Endodermal cell (in vitro differentiated cells): Measurements from ENCODE around the gene ARL5C. TPM values are rescaled to one million over a fixed set of nuclear protein-coding genes. Genes with fewer than 3 reads are reported as not detected.

Experiments
- DNase-seq: peaks from one replicate; pipeline ENCODE4 v3.0.0-alpha.2; 2017
- H3K27ac ChIP-seq: 2 replicates; pipeline ENCODE4 v1.5.1; 2013; ENCODE audit warnings: mild to moderate bottlenecking, low read depth, low read length, moderate library complexity
- H3K27me3 ChIP-seq: 2 replicates; pipeline ENCODE4 v1.6.1; 2013; ENCODE audit warnings: mild to moderate bottlenecking, low read length, moderate library complexity; ENCODE audit not compliant: insufficient read depth, control insufficient read depth, poor library complexity, severe bottlenecking
- H3K36me3 ChIP-seq: 2 replicates; pipeline ENCODE4 v1.7.0; 2013; ENCODE audit warnings: mild to moderate bottlenecking, low read length, moderate library complexity; ENCODE audit not compliant: control insufficient read depth, insufficient read depth
- H3K4me1 ChIP-seq: one replicate; pipeline ENCODE4 v1.7.0; 2013; ENCODE audit warnings: low read length; ENCODE audit not compliant: control insufficient read depth, insufficient read depth
- H3K4me3 ChIP-seq: 2 replicates; pipeline ENCODE4 v1.5.1; 2013; ENCODE audit warnings: mild to moderate bottlenecking, low read length, moderate library complexity
- H3K9ac ChIP-seq: 2 replicates; pipeline ENCODE4 v1.6.1; 2013; ENCODE audit warnings: mild to moderate bottlenecking, low read length, moderate library complexity; ENCODE audit not compliant: poor library complexity, severe bottlenecking; ENCODE audit errors: extremely low read depth
- H3K9me3 ChIP-seq: 2 replicates; pipeline ENCODE4 v1.6.1; 2013; ENCODE audit warnings: mild to moderate bottlenecking, low read length, moderate library complexity; ENCODE audit not compliant: control insufficient read depth
- H3K27ac Mint-ChIP-seq: 2 replicates; pipeline ENCODE4 v1.8.0; 2020; ENCODE audit warnings: mixed read lengths
- H3K27me3 Mint-ChIP-seq: 2 replicates; pipeline ENCODE4 v1.8.0; 2021; ENCODE audit warnings: mild to moderate bottlenecking, mixed read lengths; ENCODE audit not compliant: insufficient read depth
- H3K36me3 Mint-ChIP-seq: 2 replicates; pipeline ENCODE4 v1.8.0; 2020; ENCODE audit warnings: low read depth, mixed read lengths
- H3K4me1 Mint-ChIP-seq: 2 replicates; pipeline ENCODE4 v1.8.0; 2020; ENCODE audit warnings: mixed read lengths
- H3K4me3 Mint-ChIP-seq: 2 replicates; pipeline ENCODE4 v1.8.0; 2020; ENCODE audit warnings: mild to moderate bottlenecking, moderate library complexity, mixed read lengths
- H3K9me3 Mint-ChIP-seq: 2 replicates; pipeline ENCODE4 v1.8.0; 2020; ENCODE audit warnings: mild to moderate bottlenecking, mixed read lengths
- WGBS, 2 experiments: methylation state at CpG; one replicate each; pipeline versions ENCODE4 v1.1.5 to v1.1.7; 2013; ENCODE audit warnings: missing lambda C conversion rate in 2 of 2, mixed read lengths in 1 of 2; ENCODE audit not compliant: insufficient coverage in 1 of 2, insufficient read length in 1 of 2; 5-methylcytosine and 5-hydroxymethylcytosine counted together
- total RNA-seq, 2 donors: library from RNA; stranded (reverse); fragmentation: NEBNext Ultra II Directional in 1 of 2; extraction: Animal tissue kit (Norgen Biotek cat#: 25700) in 1 of 2; gene quantifications; 2 replicates in 1 of 2; 3 replicates in 1 of 2; pipeline ENCODE4 v1.2.1, GENCODE V29; 2021
- TF ChIP-seq, protein P1 (sequence below): fragments of 200-600 bp; sonication (generic); conservative IDR thresholded peaks from 2 replicates; pipeline ENCODE4 v1.5.0; 2021; ENCODE audit warnings: antibody characterized with exemption, mild to moderate bottlenecking

ARL5C gene
- total RNA-seq, 2 donors from 2014 or later = not detected

DNA sequence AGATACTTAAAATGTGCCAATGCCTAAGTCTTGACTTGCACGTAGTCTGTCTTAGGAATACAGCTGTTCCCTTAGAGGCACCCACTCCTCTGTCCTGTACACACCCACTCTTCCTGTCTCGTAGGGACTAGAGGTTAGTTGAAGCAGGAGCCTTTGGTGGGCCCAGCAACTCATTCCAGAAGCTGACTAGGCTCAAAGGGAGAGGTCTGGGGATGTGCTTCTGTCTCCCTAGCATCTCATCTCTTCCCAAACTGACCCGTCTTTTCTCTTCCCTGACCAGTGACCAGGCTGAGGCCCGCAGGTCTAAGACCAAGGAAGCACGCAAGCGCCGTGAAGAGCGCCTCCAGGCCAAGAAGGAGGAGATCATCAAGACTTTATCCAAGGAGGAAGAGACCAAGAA, 38.3 kb upstream of the ARL5C start:
- no peak overlapping the region for H3K27ac ChIP-seq
- Mint-ChIP-seq H3K27me3 (peaks cover 3% of the 10 kb centered on the region), H3K9me3 (no peaks in the 10 kb centered on the region), H3K4me1 (peaks cover 19% of the 10 kb centered on the region), H3K4me3 (no peak overlapping the region), H3K36me3 (peaks cover 47% of the 10 kb centered on the region), H3K27ac (no peak overlapping the region)
- peaks cover 2% of the 10 kb centered on the region for H3K27me3 ChIP-seq
- H3K9ac ChIP-seq = no peak overlapping the region
- TF ChIP-seq, protein P1, sequence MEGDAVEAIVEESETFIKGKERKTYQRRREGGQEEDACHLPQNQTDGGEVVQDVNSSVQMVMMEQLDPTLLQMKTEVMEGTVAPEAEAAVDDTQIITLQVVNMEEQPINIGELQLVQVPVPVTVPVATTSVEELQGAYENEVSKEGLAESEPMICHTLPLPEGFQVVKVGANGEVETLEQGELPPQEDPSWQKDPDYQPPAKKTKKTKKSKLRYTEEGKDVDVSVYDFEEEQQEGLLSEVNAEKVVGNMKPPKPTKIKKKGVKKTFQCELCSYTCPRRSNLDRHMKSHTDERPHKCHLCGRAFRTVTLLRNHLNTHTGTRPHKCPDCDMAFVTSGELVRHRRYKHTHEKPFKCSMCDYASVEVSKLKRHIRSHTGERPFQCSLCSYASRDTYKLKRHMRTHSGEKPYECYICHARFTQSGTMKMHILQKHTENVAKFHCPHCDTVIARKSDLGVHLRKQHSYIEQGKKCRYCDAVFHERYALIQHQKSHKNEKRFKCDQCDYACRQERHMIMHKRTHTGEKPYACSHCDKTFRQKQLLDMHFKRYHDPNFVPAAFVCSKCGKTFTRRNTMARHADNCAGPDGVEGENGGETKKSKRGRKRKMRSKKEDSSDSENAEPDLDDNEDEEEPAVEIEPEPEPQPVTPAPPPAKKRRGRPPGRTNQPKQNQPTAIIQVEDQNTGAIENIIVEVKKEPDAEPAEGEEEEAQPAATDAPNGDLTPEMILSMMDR = no peak
- peaks cover 43% of the 10 kb centered on the region for H3K36me3 ChIP-seq
- H3K4me3 ChIP-seq = no peak overlapping the region
- H3K9me3 ChIP-seq = no peaks in the 10 kb centered on the region
- peaks cover 4% of the 10 kb centered on the region for H3K4me1 ChIP-seq
- 95 to 100% methylated on average over 1 to 8 of the region's 8 CpGs for WGBS, 2 experiments
- DNase-seq = no peak

DNA sequence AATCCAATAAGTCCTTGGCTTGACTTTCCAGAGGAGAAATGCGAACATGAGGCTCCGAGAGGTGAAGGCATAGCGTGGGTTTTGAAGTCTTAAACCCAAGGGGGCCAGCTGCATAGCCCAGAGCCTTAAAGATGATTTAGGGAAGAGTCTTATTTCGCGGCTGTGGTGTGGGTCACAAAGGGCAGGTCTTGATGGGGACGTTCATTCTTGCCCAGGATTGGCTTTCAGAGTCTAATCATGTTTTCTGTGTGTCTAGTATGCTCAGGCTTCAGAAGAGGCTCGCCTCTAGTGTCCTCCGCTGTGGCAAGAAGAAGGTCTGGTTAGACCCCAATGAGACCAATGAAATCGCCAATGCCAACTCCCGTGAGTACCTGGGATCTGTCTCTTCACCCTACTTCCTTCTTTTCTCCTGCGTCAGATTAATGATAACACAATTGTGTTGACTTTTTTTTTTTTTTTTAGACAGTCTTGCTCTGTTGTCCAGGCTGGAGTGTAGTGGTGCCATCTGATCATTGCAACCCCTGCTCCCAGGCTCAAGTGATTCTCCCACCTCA, 35.1 kb upstream of the ARL5C start:
- TF ChIP-seq, protein P1 = no peak
- Mint-ChIP-seq H3K27me3 (no peaks in the 10 kb centered on the region), H3K36me3 (peaks cover 47% of the 10 kb centered on the region), H3K4me1 (peaks cover 25% of the 10 kb centered on the region), H3K4me3 (peak overlapping the region; percentile 98), H3K27ac (peak overlapping the region; percentile 100), H3K9me3 (no peaks in the 10 kb centered on the region)
- WGBS, 2 experiments = 52 to 58% methylated on average over 9 to 11 of the region's 11 CpGs
- H3K9ac ChIP-seq = peak overlapping the region; percentile 97
- H3K4me3 ChIP-seq = peak overlapping the region; percentile 92
- peaks cover 43% of the 10 kb centered on the region for H3K36me3 ChIP-seq
- H3K4me1 ChIP-seq = no peaks in the 10 kb centered on the region
- H3K9me3 ChIP-seq = no peaks in the 10 kb centered on the region
- no peak overlapping the region for H3K27ac ChIP-seq
- no peaks in the 10 kb centered on the region for H3K27me3 ChIP-seq
- DNase-seq = no peak

DNA sequence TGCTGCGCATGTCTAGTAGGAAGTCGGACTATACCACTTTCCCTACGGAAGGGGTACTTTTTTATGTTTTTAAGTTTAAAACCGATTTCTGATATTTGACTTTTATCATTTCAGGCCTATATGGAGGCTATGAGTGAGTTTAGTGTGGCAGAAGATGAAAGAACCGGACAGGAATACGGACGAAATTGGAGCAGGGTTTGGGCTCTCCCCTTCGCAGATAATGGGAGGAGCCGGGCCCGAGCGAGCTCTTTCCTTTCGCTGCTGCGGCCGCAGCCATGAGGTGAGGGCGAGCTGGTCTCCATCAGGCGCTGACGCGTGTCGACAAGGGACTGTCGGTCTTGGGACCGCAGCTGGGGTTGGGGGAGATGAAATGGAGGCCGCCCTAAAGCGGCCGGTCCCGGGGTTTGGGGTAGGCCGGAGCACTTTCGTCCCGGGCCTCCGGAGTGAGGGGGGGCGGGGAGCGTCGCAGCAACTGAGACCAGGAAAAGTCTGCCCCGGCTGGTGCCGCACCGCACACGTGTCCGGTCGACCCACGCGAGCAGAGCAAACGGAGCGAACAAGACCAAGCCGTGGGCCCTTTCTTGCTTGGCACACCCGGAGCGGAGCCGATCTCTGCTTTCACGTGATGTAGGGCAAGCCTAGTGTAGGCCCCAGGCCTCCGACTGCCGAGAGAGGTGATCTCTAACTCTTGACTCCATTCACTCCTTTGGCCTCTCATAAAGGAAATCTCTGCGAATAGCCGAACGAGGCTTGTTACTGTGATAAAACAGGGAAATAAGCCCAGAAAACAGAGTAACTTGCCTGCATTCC, 34.3 kb upstream of the ARL5C start, which contains the start of gene RPL19:
Gene RPL19 (plus strand): TSS at position 214 of the 810 bp plus-strand sequence. CDS start 62 bp downstream, at position 276.
- DNase-seq = peak; percentile 90

More for the DNA sequence above, 34.3 kb upstream of the ARL5C start, which contains the start of gene RPL19:
- H3K4me1 Mint-ChIP-seq = peaks cover 29% of the 10 kb centered on the region
- 0% methylated on average over 30 to 52 of the region's 52 CpGs for WGBS, 2 experiments
- Histone ChIP-seq H3K4me3 (peak within 1 kb of the TSS; percentile 92), H3K27me3 (no peaks in the 10 kb centered on the region), H3K9ac (peak within 1 kb of the TSS; percentile 97), H3K27ac (peak within 1 kb of the TSS; percentile 98), H3K9me3 (no peaks in the 10 kb centered on the region), H3K36me3 (peaks cover 43% of the 10 kb centered on the region), H3K4me1 (no peaks in the 10 kb centered on the region)
- H3K9me3 Mint-ChIP-seq = no peaks in the 10 kb centered on the region
- H3K4me3 Mint-ChIP-seq = peak within 1 kb of the TSS; percentile 98
- H3K27me3 Mint-ChIP-seq = no peaks in the 10 kb centered on the region
- TF ChIP-seq, protein P1 = no peak
- H3K27ac Mint-ChIP-seq = peak within 1 kb of the TSS; percentile 100
- H3K36me3 Mint-ChIP-seq = peaks cover 47% of the 10 kb centered on the region
